H9 (cell line): ENCODE data around the gene PPP1R14C. TPM values are rescaled to one million over a fixed set of nuclear protein-coding genes. Genes with fewer than 3 reads are reported as not detected.

Source experiments
- DNase-seq: peaks from one replicate; pipeline ENCODE4 v3.0.0-alpha.2; 2017
- H2AFZ ChIP-seq: one replicate; pipeline ENCODE4 v1.6.1; 2013; ENCODE audit warnings: mild to moderate bottlenecking, low read length, control low read depth, moderate library complexity
- H2AK5ac ChIP-seq: 2 replicates; pipeline ENCODE4 v1.6.1; 2013; ENCODE audit warnings: low read length, control low read depth, mixed read lengths; ENCODE audit not compliant: insufficient read length
- H2BK120ac ChIP-seq: one replicate; pipeline ENCODE4 v1.6.1; 2013; ENCODE audit warnings: low read depth, mild to moderate bottlenecking, low read length, control low read depth, inconsistent platforms; ENCODE audit not compliant: poor library complexity, severe bottlenecking
- H2BK12ac ChIP-seq: 2 replicates; pipeline ENCODE4 v1.6.1; 2013; ENCODE audit warnings: low read length, control low read depth, mixed read lengths, low read depth; ENCODE audit not compliant: insufficient read length
- H2BK15ac ChIP-seq: 2 replicates; pipeline ENCODE4 v1.6.1; 2013; ENCODE audit warnings: low read depth, low read length, control low read depth
- H2BK20ac ChIP-seq: one replicate; pipeline ENCODE4 v1.6.1; 2013; ENCODE audit warnings: low read depth, mild to moderate bottlenecking, low read length, control low read depth, inconsistent platforms; ENCODE audit not compliant: poor library complexity, severe bottlenecking
- H2BK5ac ChIP-seq: 2 replicates; pipeline ENCODE4 v1.6.1; 2013; ENCODE audit warnings: low read length, control low read depth, mixed read lengths; ENCODE audit not compliant: insufficient read length
- H3K14ac ChIP-seq: 2 replicates; pipeline ENCODE4 v1.6.1; 2013; ENCODE audit warnings: low read length, control low read depth; ENCODE audit not compliant: insufficient read depth
- H3K18ac ChIP-seq: 2 replicates; pipeline ENCODE4 v1.6.1; 2013; ENCODE audit warnings: low read depth, mild to moderate bottlenecking, mixed read lengths, low read length, control low read depth; ENCODE audit not compliant: insufficient read length
- H3K23ac ChIP-seq: 2 replicates; pipeline ENCODE4 v1.6.1; 2013; ENCODE audit warnings: low read length, control low read depth, mixed read lengths, low read depth; ENCODE audit not compliant: insufficient read length
- H3K23me2 ChIP-seq: 2 replicates; pipeline ENCODE4 v1.6.1; 2013; ENCODE audit warnings: low read depth, mild to moderate bottlenecking, mixed read lengths, low read length, control low read depth; ENCODE audit not compliant: insufficient read length, poor library complexity, severe bottlenecking
- H3K27ac ChIP-seq: 2 replicates; pipeline ENCODE4 v1.5.1; 2013; ENCODE audit warnings: low read length, control low read depth, mixed read lengths, low read depth; ENCODE audit not compliant: insufficient read length
- H3K27me3 ChIP-seq: 2 replicates; pipeline ENCODE4 v1.6.1; 2013; ENCODE audit warnings: low read length, control low read depth, inconsistent platforms; ENCODE audit not compliant: insufficient read depth
- H3K4ac ChIP-seq: 2 replicates; pipeline ENCODE4 v1.6.1; 2013; ENCODE audit warnings: low read depth, mild to moderate bottlenecking, control low read depth, inconsistent platforms, low read length, moderate library complexity
- H3K4me1 ChIP-seq: 2 replicates; pipeline ENCODE4 v1.6.1; 2013; ENCODE audit warnings: low read length, control low read depth, inconsistent platforms; ENCODE audit not compliant: insufficient read depth
- H3K4me2 ChIP-seq: 2 replicates; pipeline ENCODE4 v1.6.1; 2013; ENCODE audit warnings: low read length, control low read depth, mixed read lengths; ENCODE audit not compliant: insufficient read length, insufficient read depth
- H3K56ac ChIP-seq: 2 replicates; pipeline ENCODE4 v1.6.1; 2013; ENCODE audit warnings: low read depth, mild to moderate bottlenecking, mixed read lengths, low read length, control low read depth; ENCODE audit not compliant: insufficient read length
- H3K79me1 ChIP-seq: 2 replicates; pipeline ENCODE4 v1.6.1; 2013; ENCODE audit warnings: low read depth, mild to moderate bottlenecking, moderate library complexity, low read length, control low read depth, inconsistent platforms; ENCODE audit not compliant: insufficient read depth, poor library complexity, severe bottlenecking
- H3K79me2 ChIP-seq: 2 replicates; pipeline ENCODE4 v1.6.1; 2013; ENCODE audit warnings: low read length, control low read depth, inconsistent platforms; ENCODE audit not compliant: insufficient read depth
- H3K9ac ChIP-seq: 2 replicates; pipeline ENCODE4 v1.6.1; 2013; ENCODE audit warnings: low read length, control low read depth, mixed read lengths; ENCODE audit not compliant: insufficient read length; ENCODE audit errors: extremely low read depth
- H3K9me3 ChIP-seq: one replicate; pipeline ENCODE4 v1.6.1; 2013; ENCODE audit warnings: low read depth, low read length, inconsistent platforms; ENCODE audit not compliant: control insufficient read depth
- H3T11ph ChIP-seq: one replicate; pipeline ENCODE4 v1.6.1; 2013; ENCODE audit warnings: mild to moderate bottlenecking, low read length, control low read depth, inconsistent platforms
- H4K20me1 ChIP-seq: one replicate; pipeline ENCODE4 v1.6.1; 2013; ENCODE audit not compliant: control insufficient read depth, insufficient read length, insufficient read depth
- H4K5ac ChIP-seq: 2 replicates; pipeline ENCODE4 v1.6.1; 2013; ENCODE audit warnings: low read depth, mild to moderate bottlenecking, mixed read lengths, low read length, control low read depth; ENCODE audit not compliant: insufficient read length
- H4K8ac ChIP-seq: replicated peaks from 2 replicates; pipeline ENCODE4 v1.6.1; 2013; ENCODE audit warnings: low read length, control low read depth, mixed read lengths, low read depth; ENCODE audit not compliant: insufficient read length
- H4K91ac ChIP-seq: 2 replicates; pipeline ENCODE4 v1.6.1; 2013; ENCODE audit warnings: low read depth, mild to moderate bottlenecking, moderate library complexity, mixed read lengths, low read length, control low read depth; ENCODE audit not compliant: insufficient read length
- H3K27ac Mint-ChIP-seq, 3 experiments: 2 replicates in 2 of 3; 3 replicates in 1 of 3; pipeline ENCODE4 v1.8.0; 2020 to 2021; ENCODE audit warnings: mixed read lengths in 3 of 3, mild to moderate bottlenecking in 1 of 3, moderate library complexity in 1 of 3
- H3K27me3 Mint-ChIP-seq: 2 replicates; pipeline ENCODE4 v1.8.0; 2021; ENCODE audit warnings: low read depth, mild to moderate bottlenecking, moderate library complexity, mixed read lengths
- H3K36me3 Mint-ChIP-seq, 3 experiments: 2 replicates in 2 of 3; 3 replicates in 1 of 3; pipeline ENCODE4 v1.8.0; 2020 to 2021; ENCODE audit warnings: low read depth in 3 of 3, mixed read lengths in 3 of 3; ENCODE audit not compliant: insufficient read depth in 1 of 3
- H3K4me1 Mint-ChIP-seq, 2 experiments: 2 replicates each; pipeline ENCODE4 v1.8.0; 2020; ENCODE audit warnings: mixed read lengths in 2 of 2
- H3K4me3 Mint-ChIP-seq, 2 experiments: 2 replicates in 1 of 2; 3 replicates in 1 of 2; pipeline ENCODE4 v1.8.0; 2020 to 2021; ENCODE audit warnings: mild to moderate bottlenecking in 2 of 2, mixed read lengths in 2 of 2, moderate library complexity in 1 of 2
- H3K9me3 Mint-ChIP-seq, 2 experiments: 2 replicates in 1 of 2; 3 replicates in 1 of 2; pipeline ENCODE4 v1.8.0; 2020; ENCODE audit warnings: mild to moderate bottlenecking in 2 of 2, mixed read lengths in 2 of 2, moderate library complexity in 1 of 2
- CTCF ChIP-seq: fragments of 200-600 bp; sonication (generic); conservative IDR thresholded peaks from 3 replicates; pipeline ENCODE4 v1.8.0; 2021; ENCODE audit warnings: antibody characterized with exemption, mild to moderate bottlenecking
- WGBS: extraction: QIAGEN DNeasy Blood & Tissue Kit; methylation state at CpG from one replicate; pipeline ENCODE4 v1.1.7; 2013; ENCODE audit warnings: missing lambda C conversion rate, low lambda C conversion rate, mixed read lengths; ENCODE audit not compliant: insufficient read length; ENCODE audit errors: extremely low coverage; 5-methylcytosine and 5-hydroxymethylcytosine counted together
- total RNA-seq: library from RNA; stranded (reverse); gene quantifications from 2 replicates; pipeline ENCODE4 v1.2.1, GENCODE V29; 2021

PPP1R14C gene
- total RNA-seq, 1 experiment from 2014 or later: 0.37 TPM

DNA sequence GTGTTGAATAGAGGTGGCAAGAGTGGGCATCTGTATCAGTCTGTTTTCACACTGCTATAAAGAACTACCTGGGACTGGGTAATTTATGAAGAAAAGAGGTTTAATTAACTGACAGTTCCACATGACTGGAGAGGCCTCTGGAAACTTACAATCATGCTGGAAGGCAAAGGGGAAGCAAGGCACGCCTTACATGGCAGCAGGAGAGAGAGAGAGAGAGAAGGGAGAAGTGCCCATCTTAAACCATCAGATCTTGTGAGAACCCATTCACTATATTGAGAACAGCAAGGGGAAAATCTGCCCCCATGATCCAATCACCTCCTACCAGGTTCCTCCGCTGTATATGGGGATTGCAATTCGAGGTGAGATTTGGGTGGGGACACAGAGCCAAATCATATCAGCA, 18.6 kb upstream of the PPP1R14C start:
- Histone ChIP-seq H3K9me3 (no peaks in the 10 kb centered on the region), H2BK12ac (no peak overlapping the region), H3K56ac (no peak overlapping the region), H3K23me2 (no peaks in the 10 kb centered on the region), H3K27me3 (no peaks in the 10 kb centered on the region), H2BK120ac (no peak overlapping the region), H3K23ac (no peak overlapping the region), H3K4ac (no peak overlapping the region), H4K8ac (no peak overlapping the region), H4K20me1 (no peaks in the 10 kb centered on the region), H3K9ac (no peak overlapping the region), H3K14ac (no peak overlapping the region), H2BK20ac (no peak overlapping the region), H3K4me1 (no peaks in the 10 kb centered on the region; the same call in 1 of the 2 replicates), H2BK15ac (no peak overlapping the region), H4K5ac (no peak overlapping the region), H3K79me1 (no peaks in the 10 kb centered on the region), H3K79me2 (no peaks in the 10 kb centered on the region), H4K91ac (no peak overlapping the region), H3K4me2 (no peak overlapping the region), H3K27ac (no peak overlapping the region), H2AFZ (no peak overlapping the region), H2AK5ac (no peak overlapping the region), H2BK5ac (no peak overlapping the region), H3K18ac (no peak overlapping the region), H3T11ph (no peak overlapping the region)
- WGBS: no CpG with 5 or more reads among the region's 3 CpGs
- no peak for TF ChIP-seq CTCF
- DNase-seq: no peak
- Mint-ChIP-seq H3K27ac (peak overlapping the region in 1 of 3 experiments; percentile 20; a peak in 1 of 7 replicates), H3K9me3 (no peaks in the 10 kb centered on the region), H3K36me3 (no peaks in the 10 kb centered on the region), H3K4me1 (peaks cover under 1 to 1% of the 10 kb centered on the region in 2 experiments), H3K27me3 (peaks cover 11% of the 10 kb centered on the region), H3K4me3 (no peak overlapping the region)
